ENCODE data around the gene MYO3B.

MYO3B gene

DNA sequence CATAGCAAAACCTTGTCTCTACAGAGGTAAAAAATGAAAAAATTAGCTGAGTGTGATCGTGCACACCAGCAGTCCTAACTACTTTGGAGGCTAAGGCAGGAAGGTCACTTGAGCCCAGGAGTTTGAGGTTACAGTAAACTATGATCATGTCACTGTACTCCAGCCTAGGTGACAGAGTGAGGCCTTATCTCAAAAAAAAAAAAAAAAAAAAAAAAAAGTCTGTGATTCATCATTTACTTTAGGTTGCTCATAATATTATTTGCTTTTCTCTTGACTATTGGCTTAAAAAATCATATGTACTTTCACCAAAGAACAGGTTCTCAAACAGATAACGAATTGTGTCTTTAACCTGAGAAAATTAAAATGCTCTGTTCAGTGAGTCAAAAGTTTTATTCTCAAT, 129.1 kb downstream of the MYO3B start:
- DNase-seq: no peak

GRCh38 chr2:170307555-170308351, 129.8 kb downstream of the MYO3B start:
- no peak for DNase-seq

DNA sequence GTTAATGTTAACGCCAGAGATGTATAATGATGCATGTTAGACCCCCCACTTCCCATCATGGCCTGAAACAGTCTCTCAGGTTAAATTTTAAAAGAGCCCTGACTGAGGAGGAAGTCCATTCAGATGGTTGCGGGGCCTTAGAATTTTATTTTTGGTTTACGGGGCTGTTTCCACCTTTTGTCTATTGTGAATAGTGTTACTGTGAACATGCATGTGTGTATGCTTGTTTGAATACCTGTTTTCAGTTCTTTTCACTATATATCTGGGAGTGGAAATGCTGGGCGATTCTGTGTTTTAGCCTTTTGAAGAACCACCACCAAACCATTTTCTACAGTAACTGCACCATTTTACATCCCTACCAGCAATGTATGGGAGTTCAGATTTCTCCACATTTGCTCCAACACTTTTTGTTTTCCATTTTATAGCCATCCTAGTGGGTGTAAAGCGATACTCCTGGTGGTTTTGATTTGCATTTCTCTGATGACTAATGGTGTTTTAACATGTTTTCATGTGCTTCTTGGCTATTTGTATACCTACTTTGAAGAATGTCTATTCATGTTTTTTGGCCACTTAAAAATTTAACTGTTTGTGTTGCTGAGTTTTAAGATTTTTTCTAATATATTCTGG, 133.0 kb downstream of the MYO3B start:
- DNase-seq: no peak

GRCh38 chr2:170313347-170313991, 135.5 kb downstream of the MYO3B start:
- DNase-seq: no peak

- no peak for DNase-seq
These were observed 136.0 kb downstream of the MYO3B start for GRCh38 chr2:170313992-170314348.

DNA sequence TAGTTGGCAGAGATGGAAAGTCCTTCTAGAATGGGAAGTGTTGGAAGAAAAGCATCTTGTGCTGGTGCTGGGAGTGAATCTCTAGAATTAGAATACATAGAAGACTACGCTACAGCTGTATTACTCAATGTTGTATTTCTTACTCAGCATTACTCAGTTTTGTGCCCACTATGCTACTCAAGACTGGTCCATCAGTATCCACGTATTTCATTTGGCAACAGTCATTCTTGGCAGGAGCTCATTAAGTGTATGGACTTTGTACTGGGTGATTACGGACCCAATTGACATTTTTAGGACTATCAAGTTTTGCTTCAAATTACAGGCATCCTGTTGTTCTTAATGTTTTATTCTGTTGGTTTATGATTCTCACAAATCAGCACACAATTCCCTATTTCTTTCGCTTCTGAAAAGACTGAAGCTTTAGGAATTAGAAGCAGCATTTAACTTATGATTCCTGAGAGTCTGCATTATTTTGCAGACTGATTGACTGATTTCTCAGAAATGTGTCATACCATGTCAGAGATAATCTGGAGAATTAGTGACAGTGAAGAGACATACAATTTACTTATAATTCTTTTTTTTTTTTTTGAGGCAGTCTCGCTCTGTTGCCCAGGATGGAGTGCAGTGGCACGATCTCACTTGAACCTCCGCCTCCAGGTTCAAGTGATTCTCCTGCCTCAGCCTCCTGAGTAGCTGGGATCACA, 136.9 kb downstream of the MYO3B start:
- no peak for DNase-seq

GRCh38 chr2:170320948-170321347, 143.0 kb downstream of the MYO3B start:
- DNase-seq: no peak

DNA sequence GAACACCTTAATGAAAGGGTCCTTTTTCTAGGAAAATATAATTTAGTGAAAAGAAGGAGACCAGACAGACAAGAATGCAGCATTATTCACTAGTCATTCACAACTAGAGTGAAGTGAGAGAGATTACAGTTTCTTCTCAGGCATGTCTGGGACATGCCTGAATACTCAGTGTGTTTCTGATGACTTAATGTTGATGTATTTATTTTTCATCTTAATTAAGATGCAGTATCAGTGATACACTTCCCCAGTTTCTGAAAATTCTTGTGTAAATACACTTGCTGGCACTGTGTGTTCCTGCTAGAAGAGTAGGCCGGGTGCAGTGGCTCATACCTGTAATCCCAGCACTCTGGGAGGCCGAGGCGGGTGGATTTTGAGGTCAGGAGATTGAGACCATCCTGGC, 143.6 kb downstream of the MYO3B start:
- DNase-seq: no peak

DNA sequence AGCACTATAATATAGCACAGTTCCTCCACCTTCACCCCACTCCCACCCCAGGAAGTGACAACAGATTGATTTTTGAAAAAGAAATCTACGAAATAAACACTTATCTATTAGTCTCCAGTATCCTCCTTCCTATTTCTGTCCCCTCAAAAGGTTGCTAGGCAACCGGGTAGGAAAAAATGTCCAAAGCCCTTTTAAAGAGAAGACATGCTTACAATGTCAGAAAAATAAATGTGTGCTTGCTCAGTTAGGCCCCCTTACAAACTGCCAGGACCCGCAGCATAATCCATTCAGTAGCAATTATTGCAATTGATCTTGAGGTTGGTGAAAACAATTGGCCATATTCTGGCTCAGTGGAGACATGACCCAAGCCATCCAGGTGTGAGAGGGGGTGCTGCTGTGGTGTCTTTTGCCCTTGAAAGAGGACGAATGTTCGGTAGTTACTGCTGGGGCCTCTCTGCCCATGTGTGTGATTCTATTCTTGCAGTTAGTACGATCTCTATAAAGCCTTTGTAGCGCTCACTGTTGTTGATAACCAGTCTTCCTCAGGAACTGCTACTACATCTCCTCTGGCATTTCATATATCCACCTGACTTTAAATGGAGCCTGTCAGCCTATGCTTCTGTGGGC, 144.3 kb downstream of the MYO3B start:
- no peak for DNase-seq

DNA sequence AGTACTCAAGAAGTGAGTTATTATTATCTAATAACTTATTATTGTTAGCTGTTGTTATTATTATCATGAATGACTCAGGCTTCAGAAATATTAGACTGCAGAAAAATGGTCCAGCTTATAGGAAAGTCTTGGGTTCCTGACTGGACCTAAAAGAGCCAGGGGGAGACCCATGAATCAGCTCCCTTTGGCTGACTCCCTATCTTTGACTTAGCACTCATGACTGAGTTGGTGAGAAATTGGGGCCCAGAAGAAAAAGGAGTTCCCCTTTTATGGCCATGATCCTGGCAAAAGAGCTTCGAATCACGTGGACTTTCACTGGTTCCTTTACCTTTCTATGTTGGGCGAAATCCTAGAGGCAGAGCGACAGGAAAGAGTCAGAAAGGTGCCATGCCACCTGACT, 145.8 kb downstream of the MYO3B start:
- no peak for DNase-seq

DNA sequence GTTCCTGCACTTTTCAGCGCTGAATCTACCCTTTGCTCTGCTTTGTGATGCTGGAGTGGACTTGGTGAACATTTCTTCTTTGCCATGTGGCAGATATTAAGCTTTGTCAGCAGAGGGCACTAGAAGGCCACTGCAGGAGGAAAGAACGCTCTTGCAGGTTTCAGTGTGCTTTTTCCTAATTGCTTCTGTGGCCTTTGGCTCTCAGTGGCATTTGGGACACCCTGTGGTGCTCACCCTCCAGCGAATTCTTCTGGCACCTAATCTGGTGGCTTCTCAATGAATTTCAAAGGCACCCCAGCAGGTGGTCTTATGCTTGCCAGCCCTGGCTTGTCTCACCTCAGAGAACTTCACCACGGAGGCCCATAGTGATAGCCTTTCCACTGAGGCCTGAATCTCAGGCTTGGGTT, 146.7 kb downstream of the MYO3B start:
- peak; percentile 39 for DNase-seq

GRCh38 chr2:170330881-170331280, 152.9 kb downstream of the MYO3B start:
- DNase-seq: no peak

GRCh38 chr2:170332676-170333402, 154.9 kb downstream of the MYO3B start:
- DNase-seq: no peak

GRCh38 chr2:170335351-170335750, 157.4 kb downstream of the MYO3B start:
- no peak for DNase-seq

GRCh38 chr2:170336408-170336807, 158.5 kb downstream of the MYO3B start:
- DNase-seq: no peak

DNA sequence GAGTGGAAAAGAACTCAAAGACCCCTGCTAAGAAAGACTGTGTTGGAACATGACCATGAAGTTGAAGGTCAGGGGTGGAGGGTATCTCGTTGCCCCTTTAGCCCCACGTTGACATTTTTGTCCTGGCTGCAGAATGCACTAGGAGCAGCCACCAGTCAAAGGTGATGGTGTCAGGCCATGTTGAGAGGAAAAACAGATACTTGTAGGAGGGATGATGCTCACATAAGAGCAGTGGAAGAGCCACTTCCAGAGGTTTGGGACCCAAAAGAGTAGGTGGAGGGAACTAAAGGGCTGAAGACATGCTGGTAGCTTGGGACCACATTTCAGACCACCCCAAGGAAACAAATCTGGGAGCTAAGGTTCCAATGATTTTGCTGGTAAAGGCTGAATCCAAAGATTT, 159.0 kb downstream of the MYO3B start:
- no peak for DNase-seq

GRCh38 chr2:170339322-170339721, 161.4 kb downstream of the MYO3B start:
- DNase-seq: no peak

- DNase-seq: no peak
These were observed 162.1 kb downstream of the MYO3B start for GRCh38 chr2:170339750-170340692.

GRCh38 chr2:170340693-170341068, 162.7 kb downstream of the MYO3B start:
- DNase-seq: no peak

- DNase-seq: no peak
These were observed 164.0 kb downstream of the MYO3B start for GRCh38 chr2:170341684-170342623.

Data from stimulated activated CD4-positive, alpha-beta T cell treated with anti-CD3 and anti-CD28 coated beads, Interleukin-15, amount 100 ng/mL, for 24 hours (primary cell).